Fibroblast of skin of right biceps (primary cell): ENCODE measurements around the gene TMEM255B.
"Not testable (repeated sequence)": the region's sequence is repeated elsewhere in the genome, so short reads cannot be mapped to it uniquely, and the experiment has no call there.

Experiments
- DNase-seq: peaks from one replicate; pipeline ENCODE4 v3.0.0-alpha.2; 2013

The TMEM255B gene

GRCh38 chr13:113750554-113751399 is 8.2 kb upstream of the TMEM255B start:
- no peak for DNase-seq

GRCh38 chr13:113751491-113751890 is 7.5 kb upstream of the TMEM255B start:
- no peak for DNase-seq

- not testable (repeated sequence) for DNase-seq
These were observed 6.6 kb upstream of the TMEM255B start for GRCh38 chr13:113752211-113752986.

- no peak for DNase-seq
These were observed 5.9 kb upstream of the TMEM255B start for GRCh38 chr13:113753171-113753570.

- no peak for DNase-seq
These were observed 4.8 kb upstream of the TMEM255B start for GRCh38 chr13:113754242-113754641.

- no peak for DNase-seq
These were observed 4.3 kb upstream of the TMEM255B start for GRCh38 chr13:113754691-113755090.

- no peak for DNase-seq
These were observed 2.5 kb upstream of the TMEM255B start for GRCh38 chr13:113756441-113757097.

- no peak for DNase-seq
These were observed 605 bp downstream of the TMEM255B start for GRCh38 chr13:113759525-113760137.

GRCh38 chr13:113761136-113761535 is 2.1 kb downstream of the TMEM255B start:
- DNase-seq: no peak

- DNase-seq: no peak
These were observed 3.0 kb downstream of the TMEM255B start for GRCh38 chr13:113762075-113762474.

GRCh38 chr13:113762538-113762937 is 3.5 kb downstream of the TMEM255B start:
- DNase-seq: no peak

GRCh38 chr13:113763254-113763653 is 4.2 kb downstream of the TMEM255B start:
- no peak for DNase-seq

- DNase-seq: no peak
These were observed 5.2 kb downstream of the TMEM255B start for GRCh38 chr13:113763961-113764792.

- DNase-seq: no peak
These were observed 6.0 kb downstream of the TMEM255B start for GRCh38 chr13:113764793-113765563.

GRCh38 chr13:113765564-113765910 is 6.5 kb downstream of the TMEM255B start:
- no peak for DNase-seq

- no peak for DNase-seq
These were observed 7.2 kb downstream of the TMEM255B start for GRCh38 chr13:113766035-113766800.

GRCh38 chr13:113767366-113767765 is 8.3 kb downstream of the TMEM255B start:
- no peak for DNase-seq

- no peak for DNase-seq
These were observed 9.2 kb downstream of the TMEM255B start for GRCh38 chr13:113768018-113768905.

GRCh38 chr13:113769106-113769505 is 10.1 kb downstream of the TMEM255B start:
- DNase-seq: no peak

- no peak for DNase-seq
These were observed 10.9 kb downstream of the TMEM255B start for GRCh38 chr13:113769881-113770280.
